ENCODE data around the gene FAM3D.
"Not testable (repeated sequence)": the region's sequence is repeated elsewhere in the genome, so short reads cannot be mapped to it uniquely, and the experiment has no call there.

The FAM3D gene

DNA sequence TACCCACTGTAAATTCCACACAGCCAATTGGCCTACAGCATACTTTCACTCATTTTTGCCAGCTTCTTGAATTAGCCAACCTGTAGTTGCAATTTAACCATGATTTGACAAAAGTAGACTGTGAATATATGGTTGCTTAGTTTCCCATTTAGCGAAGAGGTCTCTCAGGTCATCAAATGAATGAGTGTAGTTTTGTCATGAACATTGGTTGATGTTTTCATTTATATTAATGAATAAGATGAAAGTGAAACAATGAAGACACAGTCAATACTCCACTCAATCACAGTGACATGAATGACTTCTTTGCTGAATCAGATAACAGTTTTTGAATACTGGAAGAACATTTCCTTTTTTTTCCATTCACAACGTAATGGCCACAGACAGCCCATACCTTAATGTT, 15.3 kb upstream of the FAM3D start:
- DNase-seq: no peak

DNA sequence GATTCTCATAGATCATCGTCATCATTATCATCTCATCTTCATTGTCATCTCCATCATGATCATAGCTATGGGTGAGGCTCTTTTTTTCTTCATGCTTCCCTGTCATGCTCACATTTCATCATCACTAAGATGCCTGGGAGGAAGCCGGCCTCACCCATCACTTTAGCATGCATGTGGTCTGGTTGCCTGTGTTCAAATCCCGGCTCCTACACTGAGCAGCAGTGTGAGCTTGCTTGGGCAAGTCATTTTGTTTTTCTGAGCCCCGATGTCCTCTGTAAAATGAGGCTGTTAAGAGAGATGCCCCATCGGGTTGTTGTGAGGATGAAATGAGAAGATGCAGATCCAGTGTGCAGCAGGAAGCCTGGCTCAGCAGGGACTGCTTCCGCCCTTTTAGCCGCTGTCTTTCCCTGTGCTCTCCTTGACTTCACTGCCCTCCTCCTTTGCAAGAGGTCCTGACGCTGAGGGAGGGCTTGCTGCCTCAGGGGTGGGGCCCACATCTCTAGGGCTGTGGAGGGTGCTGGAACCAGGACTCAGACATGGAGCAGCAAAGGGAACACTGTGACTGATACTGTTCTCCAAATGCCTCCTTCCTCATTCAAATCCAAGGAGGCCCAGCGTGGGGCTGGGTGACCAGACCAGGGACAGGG, 14.4 kb upstream of the FAM3D start:
- DNase-seq: no peak

DNA sequence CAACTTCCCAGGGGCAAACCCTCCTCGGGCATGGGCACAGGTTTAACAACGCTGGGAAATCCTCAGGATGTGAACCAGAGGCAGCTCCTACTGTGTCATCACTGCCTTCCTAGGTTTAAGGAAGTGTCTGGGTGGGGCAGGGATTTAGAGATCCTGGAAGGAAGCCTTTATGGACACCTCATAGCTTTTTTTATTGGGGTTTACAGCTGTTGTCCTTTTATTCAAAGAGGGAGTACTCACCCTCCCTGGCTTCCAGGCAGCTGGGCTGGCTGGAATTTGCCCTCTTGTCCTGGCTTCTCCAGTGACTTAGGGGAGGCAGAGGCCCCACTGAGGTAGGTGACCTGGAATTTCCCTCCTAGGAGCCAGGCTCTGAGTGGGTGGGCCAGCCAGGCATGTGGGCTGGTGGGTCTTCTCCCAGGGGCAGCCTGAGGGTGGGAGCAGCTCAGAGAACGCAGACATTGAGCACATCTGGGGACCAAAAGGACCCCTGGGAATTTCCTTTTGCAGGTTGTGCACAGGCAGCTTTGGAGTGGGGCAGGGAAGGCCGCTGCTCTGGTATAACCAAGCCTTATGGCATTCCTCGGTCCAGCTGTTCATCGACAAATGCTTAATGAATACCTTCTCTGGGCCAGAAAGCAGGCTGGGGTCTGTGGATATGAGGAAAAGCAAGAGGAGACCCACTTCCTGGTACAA, 13.5 kb upstream of the FAM3D start:
- no peak for DNase-seq

DNA sequence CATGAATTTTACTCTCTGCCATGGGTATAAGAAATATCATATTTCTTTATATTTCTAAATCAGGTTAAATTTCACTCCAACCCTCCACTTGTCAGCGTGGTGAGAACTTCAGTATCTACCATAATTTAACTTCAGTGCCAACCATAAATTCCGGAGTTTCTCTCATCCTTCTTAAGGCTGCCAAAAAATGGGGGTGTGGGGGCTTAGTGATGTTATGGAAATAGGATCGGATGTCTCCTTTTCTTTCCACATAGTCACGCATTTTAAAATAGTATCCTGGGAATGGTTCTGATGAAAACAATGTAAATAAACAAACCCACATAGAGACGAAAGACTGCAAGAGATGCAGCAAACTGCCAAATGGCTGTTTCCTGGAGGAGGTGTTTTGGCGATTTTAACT, 12.9 kb upstream of the FAM3D start:
- no peak for DNase-seq

DNA sequence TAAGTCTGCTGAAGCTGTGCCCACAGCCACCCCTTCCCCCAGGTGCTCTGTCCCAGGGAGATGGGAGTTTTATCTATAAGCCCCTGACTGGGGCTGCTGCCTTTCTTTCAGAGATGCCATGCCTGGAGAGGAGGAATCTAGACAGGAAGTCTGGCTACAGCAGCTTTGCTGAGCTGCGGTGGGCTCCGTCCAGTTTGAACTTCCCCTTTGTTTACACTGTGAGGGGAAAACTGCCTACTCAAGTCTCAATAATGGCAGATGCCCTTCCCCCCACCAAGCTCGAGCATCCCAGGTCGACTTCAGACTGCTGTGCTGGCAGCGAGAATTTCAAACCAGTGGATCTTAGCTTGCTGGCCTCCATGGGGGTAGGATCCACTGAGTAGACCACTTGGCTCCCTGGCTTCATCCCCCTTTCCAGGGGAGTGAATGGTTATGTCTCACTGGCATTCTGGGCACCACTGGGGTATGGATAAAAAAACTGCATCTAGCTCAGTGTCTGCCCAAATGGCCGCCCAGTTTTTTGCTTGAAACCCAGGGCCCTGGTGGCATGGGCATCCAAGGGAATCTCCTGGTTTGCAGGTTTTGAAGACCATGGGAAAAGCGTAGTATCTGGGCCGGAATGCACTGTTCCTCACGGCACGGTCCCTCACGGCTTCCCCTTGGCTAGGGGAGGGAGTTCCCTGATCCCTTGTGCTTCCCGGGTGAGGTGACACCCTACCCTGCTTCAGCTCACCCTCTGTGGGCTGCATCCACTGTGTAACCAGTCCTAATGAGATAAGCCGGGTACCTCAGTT, 11.8 kb upstream of the FAM3D start:
- DNase-seq: not testable (repeated sequence)

DNA sequence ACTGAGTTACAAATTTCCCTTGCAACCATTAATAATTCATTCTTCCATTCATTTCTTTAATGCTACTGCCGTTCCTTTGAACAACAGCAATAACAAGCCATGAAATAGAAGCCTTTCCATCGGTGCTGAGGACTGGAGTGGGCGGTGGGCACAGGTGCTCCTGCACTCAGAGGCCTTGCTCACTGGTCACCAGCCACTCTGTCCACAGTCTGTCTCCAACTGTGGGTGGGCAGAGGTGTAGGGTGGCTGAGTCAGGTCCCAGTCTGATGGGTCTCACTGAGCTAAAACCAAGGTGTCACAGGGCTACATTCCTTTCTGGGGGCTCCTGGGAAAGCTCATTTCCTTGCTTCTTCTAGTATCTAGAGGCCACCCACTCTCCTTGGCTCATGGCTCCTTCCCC, 6.3 kb upstream of the FAM3D start:
- DNase-seq: no peak

DNA sequence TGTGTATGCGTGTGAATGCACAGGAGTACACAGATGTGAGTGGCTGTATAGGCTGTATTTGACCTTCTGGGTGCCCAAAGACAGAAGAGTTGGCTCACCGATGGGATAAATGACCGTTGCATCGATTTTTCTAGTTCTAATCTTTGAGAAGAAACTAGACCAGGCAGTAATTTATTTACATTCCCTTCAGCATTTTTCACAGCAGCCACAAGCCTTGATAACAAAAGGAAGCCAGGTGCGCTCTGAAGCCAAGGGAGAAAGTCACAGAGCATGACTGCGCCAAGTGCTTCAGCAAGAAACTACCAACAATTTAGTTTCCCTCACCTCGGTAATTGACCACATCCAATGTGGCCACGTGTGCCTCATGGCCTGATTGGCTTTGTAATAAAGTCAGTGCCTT, 5.9 kb upstream of the FAM3D start:
- DNase-seq: no peak

DNA sequence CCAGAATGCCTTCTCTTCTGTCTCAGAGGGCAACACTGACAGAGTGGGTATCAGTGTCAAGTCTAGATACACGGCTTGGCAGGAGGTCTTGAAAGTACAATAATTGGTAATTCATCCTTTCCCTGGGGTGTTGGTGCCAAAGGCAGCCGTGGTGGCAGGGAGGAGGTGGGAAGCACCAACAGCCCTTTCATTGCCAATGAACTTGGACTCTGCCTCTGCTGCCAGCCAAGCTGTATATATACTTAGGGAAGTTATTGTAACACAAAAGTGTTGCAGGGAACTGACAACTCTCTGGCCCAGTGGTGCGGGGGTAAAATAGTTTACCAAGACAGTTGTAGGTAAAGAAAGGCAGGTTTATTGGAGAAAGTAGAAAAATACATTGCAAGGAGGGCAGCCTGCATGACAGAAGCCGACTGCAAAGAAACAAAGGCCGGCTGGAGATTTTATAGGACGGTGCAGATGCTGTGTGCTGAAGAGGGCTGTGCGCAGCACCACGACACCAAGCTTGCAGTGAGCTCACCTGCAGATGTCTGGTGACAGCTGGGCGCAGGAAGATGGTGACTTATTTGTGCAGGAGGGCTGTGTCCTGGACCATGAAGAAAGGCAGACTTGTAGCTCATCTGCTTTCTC, 4.0 kb upstream of the FAM3D start:
- DNase-seq: no peak

DNA sequence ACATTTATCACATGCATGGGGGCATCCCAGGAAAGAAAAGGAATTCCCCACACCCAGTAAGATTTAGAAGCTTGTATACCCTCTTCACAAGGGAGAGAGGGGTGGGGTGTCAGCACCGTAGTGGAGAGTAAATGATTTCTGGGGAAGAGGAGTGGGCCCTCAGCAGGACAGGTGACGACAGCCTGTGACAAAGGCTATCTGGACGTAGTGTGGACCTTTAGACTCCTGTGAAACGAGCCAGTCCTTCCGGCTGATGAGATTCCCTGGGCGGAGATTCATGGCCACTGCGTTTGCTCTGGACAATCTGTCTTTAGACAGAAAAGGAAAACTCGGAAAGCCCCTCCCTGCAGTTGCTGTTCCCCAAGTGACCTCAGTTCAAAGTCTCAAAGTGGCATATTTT, 1.7 kb upstream of the FAM3D start:
- no peak for DNase-seq

DNA sequence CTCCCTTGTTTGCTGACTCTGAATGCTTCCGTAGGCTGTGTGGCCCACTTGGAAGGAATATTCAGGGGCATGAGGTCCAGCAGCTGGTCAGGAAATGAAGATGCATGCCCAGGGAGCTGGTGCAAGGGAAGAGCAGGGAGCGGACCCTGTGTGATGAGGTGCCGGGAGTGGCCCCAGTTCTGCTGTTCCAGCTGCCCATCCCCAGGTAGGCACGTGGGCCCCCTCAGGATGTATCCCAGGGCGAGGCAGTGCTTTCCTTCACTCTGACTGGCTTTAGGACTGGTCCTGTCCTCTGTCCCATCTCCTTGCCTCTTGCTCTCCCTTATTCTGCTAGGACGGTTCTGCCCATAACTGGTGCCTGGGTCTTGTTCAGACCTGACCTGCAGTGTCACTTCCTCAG, 1.1 kb upstream of the FAM3D start:
- no peak for DNase-seq

DNA sequence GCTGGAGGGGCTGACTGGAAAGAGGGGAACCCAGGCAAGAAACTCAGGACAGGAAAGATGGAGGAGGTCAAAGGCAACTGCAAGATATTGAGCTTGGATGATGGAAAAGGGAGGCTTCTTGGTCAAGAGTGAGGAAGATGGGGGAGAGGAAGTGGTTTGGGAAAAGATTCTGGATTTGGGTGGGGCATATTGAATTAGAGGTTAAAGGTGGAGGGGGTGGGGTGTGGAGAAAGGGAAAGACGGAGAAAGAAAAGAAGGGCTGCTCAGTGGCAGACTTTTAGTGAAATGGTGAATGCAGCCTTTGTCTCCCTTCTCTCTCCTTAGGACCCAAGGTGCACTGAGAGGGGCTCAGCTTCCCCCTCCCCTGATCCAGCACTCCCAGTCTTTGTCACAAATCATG, 655 bp upstream of the FAM3D start:
- DNase-seq: no peak

DNA sequence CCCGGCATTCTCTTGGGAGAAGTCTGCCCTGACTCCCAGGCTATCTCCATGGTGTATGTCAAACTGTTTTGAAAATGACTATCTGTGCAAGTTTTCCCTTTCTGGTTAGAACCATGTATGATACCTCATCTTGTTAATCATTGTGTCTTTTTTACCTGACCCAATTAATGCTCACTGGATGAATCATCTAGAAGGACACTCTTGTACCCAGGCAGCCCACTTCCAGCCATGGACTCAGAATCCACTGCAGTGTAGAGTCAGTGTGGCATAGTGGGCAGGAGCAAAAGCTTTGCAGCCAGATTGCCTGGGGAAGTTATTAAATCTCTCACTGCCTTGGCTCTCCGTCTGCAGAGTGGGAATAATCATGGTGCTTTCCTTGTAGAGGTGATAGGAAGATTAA, 1.2 kb downstream of the FAM3D start:
- no peak for DNase-seq

DNA sequence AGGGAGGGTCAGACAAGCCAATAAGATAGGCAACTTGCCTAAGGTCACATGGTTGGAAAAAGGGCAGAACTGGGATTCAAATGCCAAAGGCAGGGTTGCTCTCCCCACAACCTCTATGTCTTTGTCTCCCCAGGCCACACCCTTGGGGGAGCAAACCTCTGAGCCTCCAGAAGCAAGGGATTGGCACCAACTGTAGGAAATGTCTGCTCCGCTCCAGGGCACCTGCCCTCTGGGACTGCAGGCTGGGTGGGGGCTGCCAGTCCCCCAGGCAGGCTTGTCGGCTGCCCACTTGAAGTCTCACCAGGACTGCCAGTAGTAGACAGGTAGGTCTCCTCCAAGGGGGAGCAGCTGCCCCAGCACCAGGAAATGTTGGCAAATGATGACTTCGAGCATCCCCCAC, 2.0 kb downstream of the FAM3D start:
- DNase-seq: no peak

DNA sequence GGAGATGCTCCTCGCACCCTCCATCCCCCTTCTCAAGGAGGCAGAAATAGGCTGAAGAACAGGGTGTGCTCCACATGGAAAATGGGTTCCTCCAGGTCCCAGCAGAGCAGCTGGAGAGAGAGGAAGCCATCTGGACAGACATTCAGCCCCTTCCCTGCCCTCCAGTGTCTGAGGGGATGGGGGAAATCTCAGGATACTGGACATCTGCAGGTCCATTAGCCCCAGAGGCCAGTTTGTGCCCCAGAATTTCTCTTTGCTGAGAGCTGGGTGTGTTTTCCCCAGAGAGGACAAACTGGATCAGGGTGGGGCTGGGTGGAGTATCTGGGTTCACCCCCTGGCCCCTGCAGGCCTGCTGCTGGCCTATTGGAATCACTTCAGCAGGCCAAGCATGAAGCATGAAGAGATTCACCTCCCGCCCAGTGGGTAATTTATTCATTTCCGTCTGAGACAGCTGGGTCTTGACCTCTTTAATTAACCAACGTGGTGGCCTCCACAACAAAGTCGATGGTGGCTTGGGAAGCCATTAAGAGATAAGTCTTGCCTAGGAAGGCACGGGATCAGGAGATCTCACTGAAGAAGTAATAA, 4.6 kb downstream of the FAM3D start:
- no peak for DNase-seq

DNA sequence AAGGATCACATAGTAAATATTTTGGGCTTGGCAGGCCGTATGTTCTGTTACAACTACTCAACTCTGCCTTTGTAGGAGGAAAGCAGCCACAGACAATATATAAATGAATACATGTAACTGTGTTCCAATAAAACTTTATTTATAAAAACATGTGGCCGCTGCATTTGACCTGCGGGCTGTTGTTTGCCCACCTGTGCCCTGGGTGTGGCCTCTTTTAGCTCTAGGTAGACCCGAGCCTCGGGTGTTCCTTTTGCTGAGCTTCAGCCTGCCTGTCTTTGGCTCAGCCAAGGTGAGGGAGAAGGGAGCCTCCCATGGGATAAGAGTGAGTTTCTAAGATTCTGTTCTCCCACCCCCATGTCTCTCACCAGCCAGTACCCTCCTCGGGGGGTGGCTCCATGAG, 5.6 kb downstream of the FAM3D start:
- no peak for DNase-seq

DNA sequence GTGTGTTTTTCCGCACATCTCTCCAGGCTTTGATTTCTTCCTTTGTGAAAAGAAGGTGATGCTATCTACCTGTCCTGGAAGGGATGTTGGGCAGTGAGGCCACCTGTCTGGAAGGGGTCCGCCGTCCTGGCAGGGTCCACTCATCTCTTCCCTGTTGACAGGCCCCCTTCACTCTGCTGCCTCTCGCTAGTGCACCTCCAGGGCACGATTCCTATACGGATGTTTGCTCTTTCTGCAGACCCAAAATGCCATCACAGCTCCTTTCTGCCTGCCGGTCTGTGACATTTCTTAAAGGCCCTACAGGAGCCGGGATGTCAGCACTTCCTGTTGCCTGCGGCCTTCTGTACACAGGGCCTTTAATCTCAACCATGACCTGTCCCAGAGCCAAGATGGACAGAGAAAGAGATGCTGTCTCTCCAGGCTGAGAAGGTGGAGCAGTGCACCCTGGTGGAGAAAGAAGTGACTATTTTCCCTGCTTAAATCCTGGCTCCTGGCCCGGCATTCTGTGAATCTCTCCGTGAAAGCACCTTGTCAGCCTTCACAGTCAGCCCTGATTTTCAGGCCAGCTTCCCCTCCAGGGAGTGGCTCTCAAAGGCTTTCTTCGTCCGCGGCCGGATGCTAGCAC, 7.4 kb downstream of the FAM3D start:
- DNase-seq: no peak

DNA sequence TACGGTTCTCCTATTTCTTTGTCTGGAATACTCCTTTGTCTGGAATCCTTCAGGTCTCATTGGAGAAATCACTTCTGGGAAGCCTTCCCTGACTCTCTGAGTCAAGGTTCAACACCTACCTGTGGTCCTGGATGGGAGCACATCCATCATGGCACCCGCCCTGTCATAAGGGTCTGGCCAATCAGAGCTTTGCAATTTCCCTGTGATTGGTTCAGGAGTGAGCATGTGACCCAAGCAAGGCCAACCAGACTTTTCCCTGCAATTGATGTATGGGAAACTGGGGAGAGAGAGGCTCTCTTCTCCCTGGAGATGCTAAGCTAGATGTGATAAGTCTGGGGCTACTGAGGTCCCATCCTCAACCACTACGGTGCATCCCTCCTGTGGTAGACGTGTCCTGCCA, 8.1 kb downstream of the FAM3D start:
- no peak for DNase-seq

DNA sequence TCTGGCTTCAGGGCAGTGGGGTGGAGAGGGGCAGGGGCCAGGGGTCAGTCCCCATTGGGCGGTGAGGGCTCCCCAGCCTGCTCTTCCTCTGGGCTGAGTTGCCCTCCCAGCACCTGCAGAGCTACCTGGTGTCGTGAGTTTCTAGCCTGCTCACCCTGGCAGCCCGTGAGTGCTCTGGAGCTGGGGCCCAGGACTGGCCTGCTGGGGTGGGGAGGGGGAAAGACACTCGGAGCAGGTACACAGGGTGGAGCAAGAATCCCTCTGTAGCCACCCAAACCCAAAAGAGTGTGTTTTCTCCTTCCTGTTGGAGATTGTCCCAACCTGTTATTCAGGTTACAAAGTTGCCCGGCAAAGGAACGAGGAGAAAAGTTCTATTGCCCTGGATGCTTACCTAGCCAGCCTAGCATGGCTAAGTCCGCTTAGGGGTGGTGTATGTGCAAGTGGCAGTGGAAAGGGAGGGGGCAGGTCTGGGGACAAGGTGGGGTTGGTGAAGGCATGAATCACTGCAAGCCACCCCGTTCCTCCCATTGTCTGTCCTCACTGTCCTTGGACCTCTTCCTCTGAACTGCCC, 8.9 kb downstream of the FAM3D start:
- no peak for DNase-seq

DNA sequence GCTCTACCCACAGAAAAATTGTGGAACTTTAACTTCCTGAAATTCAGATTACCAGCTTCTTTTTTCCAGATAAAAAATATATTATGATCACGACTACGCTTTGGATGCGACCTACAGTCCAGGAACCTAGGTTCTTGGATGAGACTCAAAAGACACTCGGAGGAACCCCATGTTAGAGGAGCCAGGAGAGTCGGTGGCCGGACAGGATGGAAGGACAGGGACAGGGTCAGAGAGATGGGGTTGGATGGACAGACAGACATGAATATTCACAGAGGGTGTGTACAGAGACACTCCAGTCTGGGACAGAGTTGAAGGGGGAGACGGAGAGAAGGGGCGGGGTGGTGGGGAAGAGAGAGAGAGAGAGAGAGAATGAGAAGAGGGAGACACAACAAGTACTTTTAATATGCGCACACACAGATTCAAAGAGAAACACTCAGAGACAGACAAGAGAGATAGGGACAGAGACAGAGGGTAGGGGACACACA, 9.5 kb downstream of the FAM3D start:
- no peak for DNase-seq

DNA sequence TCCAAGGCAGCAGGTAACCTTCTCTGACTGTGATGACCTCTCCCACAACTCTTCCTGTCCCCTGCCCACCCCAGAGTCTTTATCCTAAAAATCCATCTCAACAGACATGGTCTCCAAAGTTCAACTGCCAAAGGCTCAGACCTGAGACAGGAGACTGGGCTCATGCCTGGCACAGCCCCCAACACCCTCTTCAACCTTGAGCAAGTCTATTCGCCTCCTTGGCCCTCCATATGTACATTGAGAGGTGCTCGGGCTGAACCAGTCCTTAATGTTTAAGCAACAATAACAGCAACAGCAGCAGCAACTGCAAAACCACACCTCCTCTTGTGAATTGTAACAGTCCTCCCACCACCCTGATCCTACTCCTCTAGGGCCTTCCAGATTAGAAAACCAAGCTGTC, 9.9 kb downstream of the FAM3D start:
- DNase-seq: no peak

DNA sequence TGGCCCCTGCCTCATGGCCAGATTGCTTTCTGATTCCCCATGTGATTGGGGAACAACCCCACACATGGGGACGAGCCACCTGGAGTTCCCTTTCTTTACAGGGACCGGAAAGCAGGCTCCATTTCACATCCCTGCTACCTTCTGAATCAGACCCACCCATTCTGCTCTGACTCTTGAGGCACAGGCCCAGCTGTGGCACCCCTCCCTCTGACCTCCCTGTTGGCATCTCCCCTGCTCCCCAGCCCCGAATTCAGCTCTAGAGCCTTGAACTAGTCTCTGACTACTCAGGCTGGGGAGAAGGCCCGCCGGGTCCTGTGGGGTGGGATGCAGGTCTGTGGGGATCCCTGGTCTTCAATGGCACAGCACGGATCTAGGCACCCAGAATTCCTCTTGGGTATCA, 12.1 kb downstream of the FAM3D start:
- no peak for DNase-seq

DNA sequence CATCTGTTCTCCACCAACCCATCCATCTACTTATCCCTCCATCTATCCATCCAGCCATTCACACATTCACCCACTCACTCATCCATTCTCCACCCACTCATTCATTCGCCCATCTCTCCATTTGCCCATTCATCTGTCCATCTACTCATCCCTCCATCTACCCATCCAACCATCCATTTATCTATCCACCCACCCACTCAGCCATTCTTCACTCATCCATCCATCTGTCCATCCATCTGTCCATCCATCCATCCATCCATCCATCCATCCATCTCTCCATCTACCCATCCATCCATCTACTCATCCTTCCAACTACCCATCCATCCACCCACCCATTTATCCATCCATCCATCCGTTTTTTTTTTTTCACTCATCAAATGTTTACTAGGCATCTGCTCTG, 13.9 kb downstream of the FAM3D start:
- DNase-seq: no peak
